Vagina (tissue), 2 donors: ENCODE measurements around the gene NT5C1A.

Source experiments
- CTCF ChIP-seq, 3 experiments: fragments of 450-650 bp in 2 of 3; fragments of 200-600 bp in 1 of 3; sonication (generic) in 1 of 3; IDR thresholded peaks; one replicate each; pipeline ENCODE4 v1.5.1; 2017 to 2019; ENCODE audit warnings: antibody characterized with exemption in 3 of 3, mild to moderate bottlenecking in 2 of 3, moderate library complexity in 2 of 3
- POLR2AphosphoS5 ChIP-seq, 2 donors: sonication (generic); formaldehyde crosslinking; IDR thresholded peaks; one replicate each; pipeline ENCODE4 v1.9.0; 2017; ENCODE audit warnings: antibody characterized with exemption in 2 of 2, mild to moderate bottlenecking in 2 of 2, low read depth in 1 of 2; ENCODE audit not compliant: insufficient read depth in 1 of 2

- no peak for TF ChIP-seq POLR2AphosphoS5 (IDR thresholded peaks at IDR 0.05; ENCODE audit: insufficient read depth in 1 of 2, low read depth in 1 of 2)
- no peak for TF ChIP-seq CTCF (IDR thresholded peaks at IDR 0.05)
These were observed 40.0 kb upstream of the NT5C1A start for GRCh38 chr1:39711966-39712340.
